Common myeloid progenitor, CD34-positive (primary cell): Measurements from ENCODE around the gene PLSCR2.
"Not testable (repeated sequence)": the region's sequence is repeated elsewhere in the genome, so short reads cannot be mapped to it uniquely, and the experiment has no call there.

ENCODE experiments used
- CTCF ChIA-PET: fragments of 350-600 bp; sonication (Branson Sonifier 250); formaldehyde crosslinking; loops from one replicate; lab custom pipeline; 2021; ENCODE audit warnings: antibody characterized with exemption; lab: Charles Lee
- POLR2A ChIA-PET: fragments of 350-600 bp; sonication (Branson Sonifier 250); formaldehyde crosslinking; loops from one replicate; lab custom pipeline; 2021; ENCODE audit warnings: antibody characterized with exemption; lab: Charles Lee
- DNase-seq, 3 donors: peaks; one replicate each; pipeline versions ENCODE4 v3.0.0 to v3.0.0-alpha.2; 2013
- H3K27ac ChIP-seq, 2 experiments: 1 replicate in 1 of 2; 2 replicates in 1 of 2; pipeline ENCODE4 v1.7.0; 2013; ENCODE audit warnings: inconsistent platforms in 2 of 2, low read length in 2 of 2, mild to moderate bottlenecking in 2 of 2, low read depth in 1 of 2, moderate library complexity in 1 of 2; ENCODE audit not compliant: severe bottlenecking in 2 of 2, insufficient read depth in 1 of 2, poor library complexity in 1 of 2
- H3K27me3 ChIP-seq, 5 experiments: replicated peaks in 2 of 5; 1 replicate in 3 of 5; 2 replicates in 2 of 5; pipeline versions ENCODE4 v1.6.1 to v1.7.0; 2013; ENCODE audit warnings: low read length in 4 of 5, mild to moderate bottlenecking in 2 of 5, moderate library complexity in 2 of 5, inconsistent platforms in 1 of 5; ENCODE audit not compliant: insufficient read depth in 5 of 5, control insufficient read depth in 4 of 5
- H3K36me3 ChIP-seq, 4 experiments: 1 replicate in 2 of 4; 2 replicates in 2 of 4; pipeline versions ENCODE4 v1.6.1 to v1.7.0; 2013; ENCODE audit warnings: low read length in 3 of 4, control low read depth in 1 of 4, mild to moderate bottlenecking in 1 of 4; ENCODE audit not compliant: control insufficient read depth in 4 of 4, insufficient read depth in 4 of 4
- H3K4me1 ChIP-seq, 4 experiments: 1 replicate in 3 of 4; 2 replicates in 1 of 4; pipeline versions ENCODE4 v1.6.1 to v1.7.1; 2013; ENCODE audit warnings: low read length in 3 of 4, mild to moderate bottlenecking in 3 of 4, control low read depth in 1 of 4, inconsistent platforms in 1 of 4, moderate library complexity in 1 of 4; ENCODE audit not compliant: control insufficient read depth in 4 of 4, insufficient read depth in 4 of 4; ENCODE audit errors: control extremely low read depth in 1 of 4
- H3K4me3 ChIP-seq, 7 experiments: 1 replicate in 4 of 7; 2 replicates in 3 of 7; pipeline versions ENCODE4 v1.5.1 to v1.7.0; 2013; ENCODE audit warnings: mild to moderate bottlenecking in 7 of 7, low read length in 6 of 7, moderate library complexity in 6 of 7, inconsistent platforms in 2 of 7, low read depth in 2 of 7, control low read depth in 1 of 7; ENCODE audit not compliant: insufficient read depth in 4 of 7, control insufficient read depth in 1 of 7; ENCODE audit errors: extremely low read depth in 1 of 7
- H3K9me3 ChIP-seq, 5 experiments: 1 replicate in 4 of 5; 2 replicates in 1 of 5; pipeline versions ENCODE4 v1.6.1 to v1.7.1; 2013; ENCODE audit warnings: low read length in 4 of 5, mild to moderate bottlenecking in 2 of 5, inconsistent platforms in 1 of 5, low read depth in 1 of 5, moderate library complexity in 1 of 5; ENCODE audit not compliant: control insufficient read depth in 4 of 5, insufficient read depth in 2 of 5; ENCODE audit errors: control extremely low read depth in 1 of 5
- WGBS: methylation state at CpG from one replicate; pipeline ENCODE4 v1.1.5; 2013; ENCODE audit not compliant: insufficient coverage; 5-methylcytosine and 5-hydroxymethylcytosine counted together

Gene PLSCR2

GRCh38 chr3:146485297-146485696 lies 15.9 kb upstream of the PLSCR2 start:
- ChIA-PET POLR2A (no interaction called here), CTCF (no interaction called here)
- Histone ChIP-seq H3K36me3 (no peaks in the 10 kb centered on the region), H3K27me3 (no peaks in the 10 kb centered on the region), H3K27ac (no peak overlapping the region), H3K4me3 (no peak overlapping the region), H3K4me1 (peaks cover 0 to 1% (median 0%) of the 10 kb centered on the region in 4 experiments), H3K9me3 (peaks cover 0 to 4% (median 0%) of the 10 kb centered on the region in 5 experiments)
- no peak for DNase-seq

- 97% methylated on average over 6 of the region's 6 CpGs for WGBS
- Histone ChIP-seq H3K36me3 (no peaks in the 10 kb centered on the region), H3K9me3 (no peaks in the 10 kb centered on the region), H3K4me1 (no peaks in the 10 kb centered on the region), H3K27me3 (no peaks in the 10 kb centered on the region), H3K27ac (no peak overlapping the region), H3K4me3 (no peak overlapping the region)
- ChIA-PET POLR2A (no interaction called here), CTCF (no interaction called here)
- no peak for DNase-seq
These were observed 6.9 kb upstream of the PLSCR2 start for GRCh38 chr3:146476094-146476740.

GRCh38 chr3:146474976-146475375 lies 5.6 kb upstream of the PLSCR2 start:
- 100% methylated on average over 1 of the region's 2 CpGs for WGBS
- DNase-seq, H3K27ac ChIP-seq, H3K27me3 ChIP-seq, CTCF ChIA-PET, H3K9me3 ChIP-seq, H3K4me1 ChIP-seq, H3K4me3 ChIP-seq, H3K36me3 ChIP-seq, POLR2A ChIA-PET: not testable (repeated sequence)

- 100% methylated on average over 2 of the region's 2 CpGs for WGBS
- Histone ChIP-seq H3K27me3 (no peaks in the 10 kb centered on the region), H3K36me3 (no peaks in the 10 kb centered on the region), H3K9me3 (no peaks in the 10 kb centered on the region), H3K27ac (no peak overlapping the region), H3K4me3 (no peak overlapping the region), H3K4me1 (peaks cover 2 to 14% (median 8%) of the 10 kb centered on the region in 4 experiments)
- POLR2A ChIA-PET = no interaction called here
- no peak for DNase-seq
- CTCF ChIA-PET = interaction anchor here (0.6 kb wide), 1 partner anchor 359 kb away, joined by 3 read pairs; no protein-coding TSS in a partner anchor
These were observed 4.4 kb upstream of the PLSCR2 start for GRCh38 chr3:146473726-146474125.

GRCh38 chr3:146472611-146473010 lies 3.2 kb upstream of the PLSCR2 start:
- CTCF ChIA-PET = interaction anchor here (1.3 kb wide), 1 partner anchor 19 kb away, joined by 3 read pairs; no protein-coding TSS in a partner anchor
- Histone ChIP-seq H3K4me1 (peaks cover 2 to 14% (median 8%) of the 10 kb centered on the region in 4 experiments), H3K9me3 (no peaks in the 10 kb centered on the region), H3K36me3 (no peaks in the 10 kb centered on the region), H3K27me3 (no peaks in the 10 kb centered on the region), H3K4me3 (no peak overlapping the region), H3K27ac (no peak overlapping the region)
- POLR2A ChIA-PET = no interaction called here
- no peak for DNase-seq
- no CpG with 5 or more reads among the region's 1 CpG for WGBS

- Histone ChIP-seq H3K36me3 (no peaks in the 10 kb centered on the region), H3K27ac (no peak overlapping the region), H3K4me1 (peaks cover 2 to 14% (median 8%) of the 10 kb centered on the region in 4 experiments), H3K4me3 (no peak overlapping the region), H3K27me3 (no peaks in the 10 kb centered on the region), H3K9me3 (no peaks in the 10 kb centered on the region)
- no peak for DNase-seq
- ChIA-PET CTCF (no interaction called here), POLR2A (no interaction called here)
- no CpG with 5 or more reads among the region's 1 CpG for WGBS
These were observed 1.7 kb upstream of the PLSCR2 start for GRCh38 chr3:146471012-146471411.

GRCh38 chr3:146470425-146470990 lies 1.1 kb upstream of the PLSCR2 start:
- Histone ChIP-seq H3K27me3 (no peaks in the 10 kb centered on the region), H3K27ac (no peak overlapping the region), H3K36me3 (no peaks in the 10 kb centered on the region), H3K4me3 (no peak overlapping the region), H3K4me1 (peaks cover 2 to 14% (median 8%) of the 10 kb centered on the region in 4 experiments), H3K9me3 (no peaks in the 10 kb centered on the region)
- ChIA-PET POLR2A (no interaction called here), CTCF (no interaction called here)
- no peak for DNase-seq
- 95% methylated on average over 4 of the region's 9 CpGs for WGBS
